SK-N-MC (cell line): ENCODE results near the gene ARRB1.

Experiments used
- DNase-seq: peaks from one replicate; pipeline ENCODE4 v3.0.0-alpha.2; 2011; ENCODE audit warnings: low read depth, low spot score
- H3K27ac ChIP-seq: fragments of 200-600 bp; sonication (generic); 2 replicates; pipeline ENCODE4 v1.5.1; 2016; ENCODE audit warnings: mixed run types
- H3K36me3 ChIP-seq: fragments of 200-600 bp; sonication (generic); 2 replicates; pipeline ENCODE4 v1.6.1; 2017; ENCODE audit warnings: antibody characterized with exemption, low read length, mixed read lengths; ENCODE audit not compliant: insufficient read depth
- H3K4me3 ChIP-seq: fragments of 200-600 bp; sonication (generic); 2 replicates; pipeline ENCODE4 v1.5.1; 2016
- H3K9ac ChIP-seq: fragments of 200-600 bp; sonication (generic); 2 replicates; pipeline ENCODE4 v1.8.0; 2017; ENCODE audit warnings: mixed run types, mixed read lengths; ENCODE audit not compliant: insufficient read length
- H3K9me3 ChIP-seq: fragments of 200-600 bp; sonication (generic); 2 replicates; pipeline ENCODE4 v1.6.1; 2017; ENCODE audit warnings: low read depth, mild to moderate bottlenecking, antibody characterized with exemption, low read length, moderate library complexity, mixed read lengths
- EZH2 ChIP-seq: fragments of 200-600 bp; sonication (generic); IDR thresholded peaks from one replicate; pipeline ENCODE4 v1.6.1; 2017; ENCODE audit warnings: antibody characterized with exemption
- FOXP2 ChIP-seq: optimal IDR thresholded peaks from 2 replicates; pipeline ENCODE3; 2011; ENCODE audit warnings: mild to moderate bottlenecking, moderate library complexity; ENCODE audit not compliant: insufficient read depth; ENCODE audit errors: extremely low read length, control extremely low read depth
- POLR2AphosphoS5 ChIP-seq: IDR thresholded peaks from 2 replicates; pipeline ENCODE4 v1.6.1; 2012; ENCODE audit warnings: mild to moderate bottlenecking, low read depth, low read length, borderline replicate concordance

ARRB1 gene

GRCh38 chr11:75351541-75351790 lies at the start of gene ARRB1:
Gene ARRB1 (minus strand): TSS chr11:75351661. CDS start chr11:75351607, 54 bp downstream.
- TF ChIP-seq FOXP2 (no peak), POLR2AphosphoS5 (0 out of 2 replicates have a peak, but pooled peaks have one; percentile 10)
- H3K27ac ChIP-seq = no peak within 1 kb of the TSS
- H3K36me3 ChIP-seq = no peaks in the 10 kb centered on the region

DNA sequence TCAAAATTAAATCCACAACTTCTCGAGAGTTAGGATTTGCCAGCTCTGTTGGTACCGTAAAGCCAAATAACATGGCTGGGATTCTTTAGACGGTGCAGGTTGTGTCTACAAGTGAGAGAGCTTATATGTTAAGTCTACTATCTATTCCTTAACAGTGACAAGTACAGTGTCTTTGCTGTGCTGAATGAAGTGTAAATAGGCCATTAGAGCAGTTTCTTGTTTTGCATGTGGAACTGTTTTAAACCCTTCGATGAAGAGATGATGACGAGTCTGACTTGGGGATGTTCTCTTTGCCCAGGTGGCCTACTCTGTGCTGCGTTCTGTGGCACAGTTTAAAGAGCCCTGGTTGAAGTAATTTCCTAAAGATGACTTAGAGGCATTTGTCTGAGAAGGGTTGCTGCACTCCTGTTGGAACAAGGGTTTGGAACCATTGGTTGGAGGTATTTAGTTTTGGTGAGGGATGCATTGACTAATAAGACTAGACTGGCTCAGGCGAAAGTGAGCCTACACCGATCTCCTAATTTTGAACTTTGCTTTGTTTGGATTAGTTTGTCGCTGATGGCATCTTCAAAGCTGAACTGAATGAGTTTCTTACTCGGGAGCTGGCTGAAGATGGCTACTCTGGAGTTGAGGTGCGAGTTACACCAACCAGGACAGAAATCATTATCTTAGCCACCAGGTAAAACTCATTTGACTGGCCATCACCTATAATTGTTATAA lies 48.8 kb upstream of the ARRB1 start:
- Histone ChIP-seq H3K9ac (peak overlapping the region; percentile 96), H3K4me3 (peak overlapping the region; percentile 91), H3K9me3 (no peaks in the 10 kb centered on the region), H3K27ac (peak overlapping the region; percentile 93), H3K36me3 (peaks cover 56% of the 10 kb centered on the region)
- DNase-seq = no peak
- TF ChIP-seq EZH2 (no peak), FOXP2 (no peak), POLR2AphosphoS5 (no peak)

More at GRCh38 chr11:75351541-75351790, at the start of gene ARRB1:
- H3K9ac ChIP-seq = peak within 1 kb of the TSS; percentile 77
- H3K9me3 ChIP-seq = no peaks in the 10 kb centered on the region
- DNase-seq = no peak
- H3K4me3 ChIP-seq = peak within 1 kb of the TSS; percentile 91

DNA sequence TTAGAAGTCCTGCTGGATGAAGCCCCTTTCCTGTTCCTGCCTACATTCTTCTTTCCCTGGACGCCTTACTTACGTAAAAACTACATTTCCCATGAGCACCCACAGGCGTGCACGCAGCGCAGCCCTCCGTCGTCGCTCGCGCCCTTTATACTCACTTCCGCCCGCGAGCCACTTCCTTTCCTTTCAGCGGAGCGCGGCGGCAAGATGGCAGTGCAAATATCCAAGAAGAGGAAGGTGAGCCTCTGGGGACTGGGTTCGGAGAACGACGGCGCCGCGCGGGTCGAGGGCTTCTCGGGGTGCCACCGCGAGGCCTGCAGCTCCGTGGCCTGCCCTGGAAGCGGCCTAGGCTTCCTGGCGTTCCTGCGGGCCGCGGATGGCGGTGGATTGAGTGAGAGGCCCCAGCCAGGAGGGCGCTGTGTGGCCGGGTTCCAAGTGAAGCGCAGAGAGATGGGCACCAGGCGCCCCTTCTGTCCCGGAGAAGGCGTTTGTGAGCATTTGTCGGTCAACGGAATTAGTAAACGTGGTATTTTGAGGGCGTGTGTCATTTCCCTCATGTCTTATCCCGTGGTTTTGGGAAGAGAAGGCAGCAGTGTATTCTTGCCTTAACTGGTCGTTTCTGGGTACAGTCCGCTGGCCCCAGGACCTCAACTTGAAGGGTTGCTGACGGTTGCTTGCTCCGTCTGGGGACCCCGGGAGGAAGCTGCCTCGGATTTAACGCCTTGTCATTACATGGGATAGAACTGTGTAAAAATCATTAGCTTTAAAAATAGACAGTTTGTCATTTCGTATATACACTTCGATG lies 48.1 kb upstream of the ARRB1 start, which contains the start of gene RPS3:
TSS of gene RPS3 (plus strand) at position 175 of the 802 bp plus-strand sequence. CDS start at position 205, 30 bp downstream.
- H3K9ac ChIP-seq = peak within 1 kb of the TSS; percentile 96
- H3K27ac ChIP-seq = peak within 1 kb of the TSS; percentile 93
- peaks cover 49% of the 10 kb centered on the region for H3K36me3 ChIP-seq
- H3K9me3 ChIP-seq = no peaks in the 10 kb centered on the region
- TF ChIP-seq POLR2AphosphoS5 (peak; percentile 100), FOXP2 (no peak), EZH2 (no peak)
- peak within 1 kb of the TSS; percentile 91 for H3K4me3 ChIP-seq
- peak; percentile 79 for DNase-seq

GRCh38 chr11:75398906-75399305 lies 47.4 kb upstream of the ARRB1 start:
- no peak for DNase-seq
- H3K9me3 ChIP-seq = no peaks in the 10 kb centered on the region
- H3K36me3 ChIP-seq = peaks cover 42% of the 10 kb centered on the region
- TF ChIP-seq FOXP2 (no peak), POLR2AphosphoS5 (no peak), EZH2 (no peak)
- no peak overlapping the region for H3K27ac ChIP-seq
- no peak overlapping the region for H3K9ac ChIP-seq
- H3K4me3 ChIP-seq = no peak overlapping the region

DNA sequence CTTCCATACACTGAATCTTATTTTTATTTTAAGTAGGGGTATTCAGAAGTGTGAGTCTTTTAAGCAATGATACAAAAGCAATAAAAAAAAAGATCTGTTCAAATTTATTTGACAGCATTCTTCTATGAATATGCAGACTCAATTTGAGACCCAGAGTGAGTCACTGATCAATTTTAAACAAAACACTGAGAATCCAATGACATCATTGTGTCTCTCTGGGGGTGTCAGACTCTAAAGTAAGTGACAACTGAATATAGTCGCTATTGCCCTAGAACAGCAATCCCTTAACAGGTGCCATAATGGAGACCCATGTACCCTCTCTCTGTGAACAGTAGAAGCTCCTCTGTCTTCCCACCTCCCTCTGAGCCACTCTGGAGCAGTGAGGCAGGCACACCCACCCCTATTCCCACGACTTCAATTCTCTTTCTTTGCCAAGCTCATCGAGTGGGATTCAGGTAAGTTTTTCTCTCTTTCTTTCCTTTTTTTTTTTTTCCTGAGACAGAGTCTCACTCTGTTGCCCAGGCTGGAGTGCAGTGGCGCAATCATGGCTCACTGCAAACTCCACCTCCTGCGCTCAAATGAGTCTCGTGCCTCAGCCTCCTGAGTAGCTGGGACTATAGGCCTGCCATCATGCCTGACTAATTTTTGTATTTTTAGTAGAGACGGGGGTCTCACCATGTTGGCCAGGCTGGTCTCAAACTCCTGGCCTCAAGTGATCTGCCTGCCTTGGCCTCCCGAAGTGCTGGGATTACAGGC lies 42.8 kb upstream of the ARRB1 start:
- Histone ChIP-seq H3K36me3 (no peaks in the 10 kb centered on the region), H3K27ac (no peak overlapping the region), H3K9ac (no peak overlapping the region), H3K4me3 (no peak overlapping the region), H3K9me3 (no peaks in the 10 kb centered on the region)
- TF ChIP-seq FOXP2 (no peak), POLR2AphosphoS5 (no peak)
- DNase-seq = no peak

DNA sequence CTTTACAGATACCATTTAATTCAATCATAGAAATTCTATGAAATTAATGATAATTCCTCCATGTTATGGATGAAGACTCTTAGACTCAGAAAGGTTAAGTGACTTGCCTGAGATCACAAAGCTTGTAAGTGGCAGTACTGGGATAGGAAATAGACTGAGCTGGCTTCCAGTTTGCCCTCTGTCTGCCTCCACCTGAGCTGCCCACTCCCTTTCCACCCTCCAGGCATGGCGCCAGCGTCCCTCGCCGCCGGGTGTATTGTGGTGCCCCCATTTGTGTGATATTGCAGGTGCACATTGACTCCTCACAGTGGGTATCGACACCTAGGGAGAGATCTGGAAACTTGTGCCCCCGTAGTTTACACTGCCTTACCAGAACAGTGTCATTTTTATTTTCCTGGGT lies 38.5 kb upstream of the ARRB1 start:
- H3K4me3 ChIP-seq = no peak overlapping the region
- H3K9me3 ChIP-seq = no peaks in the 10 kb centered on the region
- H3K27ac ChIP-seq = no peak overlapping the region
- no peak for DNase-seq
- no peaks in the 10 kb centered on the region for H3K36me3 ChIP-seq
- H3K9ac ChIP-seq = no peak overlapping the region
- TF ChIP-seq POLR2AphosphoS5 (no peak), EZH2 (no peak), FOXP2 (no peak)

DNA sequence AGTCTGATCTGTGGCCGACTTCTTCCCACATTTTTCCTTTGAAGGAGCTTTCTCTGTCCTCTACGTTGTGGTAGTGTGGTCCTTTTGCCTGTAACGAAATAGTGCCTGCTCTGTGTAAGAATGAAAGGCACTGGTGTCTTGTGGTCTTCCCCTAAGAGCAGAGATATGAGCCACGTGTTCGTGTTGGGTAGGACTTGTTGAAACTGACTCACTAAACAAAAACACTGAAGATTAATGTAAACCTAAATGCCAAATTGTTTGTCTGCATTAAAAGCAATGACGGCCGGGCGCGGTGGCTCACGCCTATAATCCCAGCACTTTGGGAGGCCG lies 37.8 kb upstream of the ARRB1 start:
- Histone ChIP-seq H3K27ac (no peak overlapping the region), H3K9ac (no peak overlapping the region), H3K36me3 (no peaks in the 10 kb centered on the region), H3K4me3 (no peak overlapping the region), H3K9me3 (no peaks in the 10 kb centered on the region)
- no peak for DNase-seq
- TF ChIP-seq EZH2 = no peak
- TF ChIP-seq POLR2AphosphoS5 = no peak
- TF ChIP-seq FOXP2 = no peak
